GM13976 (cell line): ENCODE measurements around the gene CPSF4.

Source experiments
- DNase-seq: peaks from one replicate; pipeline ENCODE4 v3.0.0; 2012; ENCODE audit warnings: low spot score
- in situ Hi-C: fragments of 300-500 bp; cut with MboI; formaldehyde crosslinking; loops from one replicate; pipeline ENCODE4 v1.12.0; 2022; ENCODE audit warnings: low sequenced_read_pairs, mixed read lengths, inconsistent platforms; ENCODE audit not compliant: unreplicated experiment
- TF ChIP-seq, protein P1 (sequence below): IDR thresholded peaks from 2 replicates; pipeline ENCODE4 v1.5.1; 2012; ENCODE audit warnings: borderline replicate concordance, mild to moderate bottlenecking; ENCODE audit not compliant: insufficient read depth; ENCODE audit errors: extremely low read depth, missing control alignments, control extremely low read depth

Gene CPSF4

GRCh38 chr7:99451936-99452335, 13.2 kb downstream of the CPSF4 start:
- no peak for DNase-seq
- TF ChIP-seq, protein P1, sequence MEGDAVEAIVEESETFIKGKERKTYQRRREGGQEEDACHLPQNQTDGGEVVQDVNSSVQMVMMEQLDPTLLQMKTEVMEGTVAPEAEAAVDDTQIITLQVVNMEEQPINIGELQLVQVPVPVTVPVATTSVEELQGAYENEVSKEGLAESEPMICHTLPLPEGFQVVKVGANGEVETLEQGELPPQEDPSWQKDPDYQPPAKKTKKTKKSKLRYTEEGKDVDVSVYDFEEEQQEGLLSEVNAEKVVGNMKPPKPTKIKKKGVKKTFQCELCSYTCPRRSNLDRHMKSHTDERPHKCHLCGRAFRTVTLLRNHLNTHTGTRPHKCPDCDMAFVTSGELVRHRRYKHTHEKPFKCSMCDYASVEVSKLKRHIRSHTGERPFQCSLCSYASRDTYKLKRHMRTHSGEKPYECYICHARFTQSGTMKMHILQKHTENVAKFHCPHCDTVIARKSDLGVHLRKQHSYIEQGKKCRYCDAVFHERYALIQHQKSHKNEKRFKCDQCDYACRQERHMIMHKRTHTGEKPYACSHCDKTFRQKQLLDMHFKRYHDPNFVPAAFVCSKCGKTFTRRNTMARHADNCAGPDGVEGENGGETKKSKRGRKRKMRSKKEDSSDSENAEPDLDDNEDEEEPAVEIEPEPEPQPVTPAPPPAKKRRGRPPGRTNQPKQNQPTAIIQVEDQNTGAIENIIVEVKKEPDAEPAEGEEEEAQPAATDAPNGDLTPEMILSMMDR: no peak
- in situ Hi-C loops: no loop called here

- in situ Hi-C loops: no loop called here
- DNase-seq: no peak
- TF ChIP-seq, protein P1: no peak
These were observed 13.8 kb downstream of the CPSF4 start for GRCh38 chr7:99452541-99452940.

- no peak for DNase-seq
- in situ Hi-C loops: no loop called here
- TF ChIP-seq, protein P1: no peak
These were observed 14.4 kb downstream of the CPSF4 start for GRCh38 chr7:99453105-99453504.

DNA sequence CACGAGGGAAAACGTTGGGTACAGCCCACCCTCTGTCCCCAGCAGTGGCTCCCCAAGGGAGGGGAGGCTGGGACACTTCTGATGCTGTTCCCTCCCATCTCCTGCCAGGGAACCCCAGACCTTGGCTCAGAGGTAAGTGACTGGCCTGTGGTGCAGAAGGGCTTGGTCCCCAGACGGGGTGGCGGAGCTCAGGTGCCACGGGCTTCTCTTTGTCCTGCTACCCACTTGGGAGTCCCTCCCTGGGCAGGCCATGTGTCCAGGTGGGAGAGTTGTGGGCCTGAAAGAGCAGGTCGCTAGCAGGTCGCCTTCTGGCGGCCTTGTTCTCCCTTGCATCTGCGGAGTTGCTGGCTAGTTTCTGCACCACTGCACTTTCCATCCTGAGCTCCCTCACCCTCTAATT, 17.1 kb downstream of the CPSF4 start:
- TF ChIP-seq, protein P1: no peak
- no peak for DNase-seq
- in situ Hi-C loops: no loop called here

- TF ChIP-seq, protein P1: no peak
- DNase-seq: no peak
- in situ Hi-C loops: no loop called here
These were observed 17.5 kb downstream of the CPSF4 start for GRCh38 chr7:99456288-99456687.

GRCh38 chr7:99457050-99457649, 18.4 kb downstream of the CPSF4 start:
- no peak for DNase-seq
- TF ChIP-seq, protein P1: no peak
- in situ Hi-C loops: no loop called here

GRCh38 chr7:99457650-99458493, 19.1 kb downstream of the CPSF4 start:
- DNase-seq: no peak
- TF ChIP-seq, protein P1: no peak
- in situ Hi-C loops: no loop called here
